ENCODE measurements around the gene BOD1. TPM values are rescaled to one million over a fixed set of nuclear protein-coding genes. Genes with fewer than 3 reads are reported as not detected.

BOD1 gene
- polyA plus RNA-seq (2013, experiment 1 of 2; ENCODE audit: insufficient read length), result 85.2 TPM
- 82.5 TPM for polyA plus RNA-seq (2013, experiment 2 of 2; ENCODE audit: insufficient read length)

- DNase-seq, result peak; percentile 98
Observed at GRCh38 chr5:173616577-173617118, at the start of gene BOD1. Gene BOD1 (minus strand): TSS chr5:173616650. CDS start chr5:173616436, 214 bp downstream.

DNA sequence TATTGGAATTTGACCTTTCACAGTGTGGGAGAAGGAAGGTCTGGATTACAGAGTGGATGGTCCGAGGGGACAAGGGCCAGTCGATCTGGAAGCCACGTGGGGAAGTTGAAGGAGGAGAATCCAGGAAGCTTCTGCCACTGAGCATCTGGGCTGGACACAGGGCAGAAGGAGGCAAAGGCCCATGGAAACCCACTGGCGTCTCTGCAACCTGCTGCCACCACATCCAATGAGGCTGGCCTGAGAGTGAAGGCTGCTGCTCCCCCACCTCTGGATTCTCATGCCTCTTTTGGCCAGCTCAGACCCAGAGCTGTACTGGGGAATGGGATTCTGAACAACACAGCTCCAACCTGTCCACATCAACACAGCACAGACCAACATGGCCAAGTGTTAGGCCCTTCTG is 48.9 kb upstream of the BOD1 start:
- no peak for DNase-seq

DNA sequence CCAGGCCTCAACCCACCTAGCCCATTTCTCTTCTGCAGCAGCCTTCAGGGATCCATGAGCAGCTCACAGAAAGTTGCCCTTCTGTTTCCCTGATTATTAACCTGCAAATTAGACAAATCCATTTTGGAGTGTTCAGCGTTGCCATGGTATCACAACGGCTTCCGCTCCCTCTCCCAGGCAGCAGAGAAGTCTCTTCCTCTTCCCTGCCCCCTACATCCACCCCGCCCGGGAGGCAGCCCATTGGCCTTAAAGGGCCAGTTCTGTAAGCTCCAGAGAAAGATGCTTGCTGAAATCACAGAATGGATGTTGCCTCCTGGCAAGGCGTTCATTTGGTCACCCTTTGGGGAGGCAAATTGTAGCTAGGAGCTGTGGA is 47.7 kb upstream of the BOD1 start:
- no peak for DNase-seq

DNA sequence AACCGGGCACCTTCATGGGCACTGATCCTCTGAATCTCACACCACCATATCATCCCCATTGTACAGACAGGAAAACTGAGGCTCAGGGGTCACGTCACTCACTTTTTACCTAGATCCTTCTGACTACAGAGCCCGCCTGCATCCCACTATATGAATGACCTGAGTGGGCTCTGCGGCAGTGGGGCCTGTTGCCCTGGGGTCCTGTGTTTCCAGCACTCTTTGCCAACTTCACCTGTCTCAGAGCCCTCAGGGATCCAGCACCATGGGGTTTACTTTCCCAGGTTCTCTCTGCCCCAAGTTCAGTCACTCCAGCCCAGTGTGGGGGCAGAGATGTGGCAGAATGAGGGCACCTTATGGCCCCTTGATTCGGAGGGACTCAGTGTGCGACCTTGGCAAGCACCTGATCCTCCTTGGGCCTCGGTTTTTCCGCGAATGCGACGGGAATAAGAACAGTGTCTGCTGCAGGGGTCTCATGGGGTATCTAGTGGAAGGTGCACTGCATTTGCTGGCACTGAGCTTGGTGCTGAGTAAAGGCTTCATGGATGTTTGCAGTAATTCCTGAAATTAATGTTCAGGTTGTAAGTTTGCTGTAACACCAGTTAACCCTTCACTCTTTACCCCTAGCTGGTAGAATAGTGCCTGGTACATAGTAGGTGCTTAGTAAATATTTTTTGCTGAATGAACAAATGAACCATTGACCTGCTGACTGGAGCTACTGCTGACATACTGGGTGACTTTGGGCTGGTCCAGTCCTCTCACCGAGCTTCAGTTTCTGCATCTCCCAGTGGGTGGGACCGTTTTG is 47.1 kb upstream of the BOD1 start:
- DNase-seq, result no peak

GRCh38 chr5:173662581-173663351 is 46.3 kb upstream of the BOD1 start:
- no peak for DNase-seq

- DNase-seq, result no peak
Observed at GRCh38 chr5:173660481-173661280, 44.2 kb upstream of the BOD1 start.

GRCh38 chr5:173659423-173659822 is 43.0 kb upstream of the BOD1 start:
- DNase-seq, result no peak

GRCh38 chr5:173657741-173658356 is 41.4 kb upstream of the BOD1 start:
- no peak for DNase-seq

GRCh38 chr5:173655196-173655797 is 38.8 kb upstream of the BOD1 start:
- DNase-seq, result no peak

DNA sequence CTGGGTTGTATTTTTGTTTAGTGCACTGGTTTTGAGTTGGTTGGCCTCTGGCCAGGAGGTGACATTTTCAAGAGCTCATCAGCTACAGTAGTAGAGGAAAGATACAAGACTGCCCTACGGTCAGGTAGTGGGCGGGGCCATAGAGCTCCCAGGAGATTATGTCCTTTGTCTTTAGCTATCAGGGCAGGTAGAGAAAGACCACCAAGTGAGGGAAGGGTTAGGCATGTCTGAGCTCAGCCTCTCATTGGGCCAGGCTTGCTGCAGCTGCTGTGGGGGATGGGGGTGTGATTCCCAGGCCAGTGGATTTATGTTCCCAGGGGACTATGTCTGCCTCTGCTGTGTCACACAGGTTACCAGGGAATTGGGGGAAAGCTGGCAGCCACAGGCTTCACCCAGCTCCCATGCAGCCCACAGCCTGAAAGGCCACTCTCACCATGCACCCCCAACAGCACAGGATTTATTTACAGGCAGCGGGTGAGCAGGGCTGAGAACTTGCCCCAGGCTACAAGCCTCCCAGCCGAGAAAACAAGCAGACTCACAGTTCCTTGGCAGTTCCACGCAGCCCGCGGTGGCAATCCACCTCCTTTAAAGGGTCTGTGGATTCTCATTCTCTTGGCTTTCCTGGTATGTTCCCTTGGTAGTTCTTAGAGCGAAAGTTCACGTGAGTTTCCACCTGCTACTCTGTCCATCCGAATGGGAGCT is 37.5 kb upstream of the BOD1 start:
- DNase-seq, result no peak

DNA sequence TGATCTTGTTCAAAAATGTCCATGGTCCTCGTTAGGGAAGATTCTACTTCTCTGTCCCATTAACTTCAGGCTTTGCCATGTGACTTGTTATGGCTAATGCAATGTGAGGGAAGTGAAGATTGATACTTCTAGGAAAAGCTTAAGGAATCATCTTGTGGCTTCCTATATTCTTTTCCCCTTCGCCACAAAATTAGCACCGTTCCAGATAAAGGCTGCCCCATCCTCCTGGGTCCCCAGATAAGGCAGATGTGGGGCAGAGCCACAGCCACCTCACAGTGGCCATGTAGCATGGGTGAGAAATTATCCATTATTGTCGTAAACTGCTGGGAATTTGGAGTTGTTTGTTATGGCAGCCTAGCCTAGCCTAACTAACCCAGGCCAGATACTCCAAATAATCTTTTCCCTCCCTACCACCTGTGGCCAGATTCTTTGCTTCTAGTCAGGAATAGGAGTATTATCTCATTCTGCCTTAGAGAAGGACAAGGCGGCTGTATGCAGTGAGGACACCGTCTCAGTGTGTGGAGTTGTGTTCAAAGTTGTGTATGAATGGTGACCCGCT is 31.9 kb upstream of the BOD1 start:
- DNase-seq, result no peak

DNA sequence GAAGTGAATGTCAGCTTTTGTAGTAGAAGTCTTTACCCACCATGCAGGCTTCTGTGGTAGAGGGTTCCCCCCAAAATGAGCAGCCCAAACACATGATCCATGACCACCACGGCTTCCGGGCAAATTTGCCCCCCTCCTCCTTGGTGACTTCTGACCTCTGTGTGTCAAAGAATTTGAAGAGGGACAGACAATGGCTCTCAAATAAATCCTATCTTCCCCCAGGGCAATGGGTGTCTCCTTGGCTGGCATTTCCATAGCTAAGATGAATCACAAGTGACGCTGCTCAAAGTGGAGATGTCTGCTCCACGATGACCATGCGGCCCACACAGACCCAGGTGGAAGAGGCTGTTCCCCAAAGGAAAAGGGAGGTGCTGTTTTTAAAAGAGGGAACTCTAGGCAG is 30.2 kb upstream of the BOD1 start:
- DNase-seq, result no peak

DNA sequence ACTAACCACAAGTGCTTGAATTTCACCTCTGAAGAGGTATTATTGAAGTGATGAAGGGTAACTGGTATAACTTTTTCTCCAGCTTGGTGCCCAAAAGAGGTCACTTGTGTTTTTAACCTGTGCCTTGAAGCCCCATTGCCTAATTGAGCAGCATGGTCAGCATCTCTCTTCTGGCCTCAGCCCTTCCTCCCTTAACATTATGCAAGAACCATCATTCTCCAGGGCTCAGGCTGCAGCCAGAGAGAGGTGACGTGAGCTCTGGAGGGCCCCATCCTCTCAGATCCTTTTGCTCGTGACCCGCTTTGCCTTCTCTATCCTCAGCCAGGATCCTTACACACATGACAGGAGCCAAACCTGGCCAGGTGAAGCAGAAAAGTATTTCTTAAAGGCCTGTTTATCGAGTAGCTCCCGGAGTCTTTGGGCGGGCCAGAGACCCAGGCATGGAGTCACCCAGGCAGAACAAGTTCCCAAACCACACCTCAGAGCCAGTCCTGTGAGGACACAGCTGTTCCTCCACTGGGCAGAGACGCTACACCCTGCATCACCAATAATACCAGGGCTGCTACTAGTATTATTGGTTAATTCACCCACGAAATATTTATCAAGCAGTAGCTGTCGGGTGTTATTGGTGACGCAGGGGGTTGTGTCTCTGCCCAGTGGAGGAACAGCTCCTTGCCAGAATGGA is 29.6 kb upstream of the BOD1 start:
- DNase-seq, result no peak

DNA sequence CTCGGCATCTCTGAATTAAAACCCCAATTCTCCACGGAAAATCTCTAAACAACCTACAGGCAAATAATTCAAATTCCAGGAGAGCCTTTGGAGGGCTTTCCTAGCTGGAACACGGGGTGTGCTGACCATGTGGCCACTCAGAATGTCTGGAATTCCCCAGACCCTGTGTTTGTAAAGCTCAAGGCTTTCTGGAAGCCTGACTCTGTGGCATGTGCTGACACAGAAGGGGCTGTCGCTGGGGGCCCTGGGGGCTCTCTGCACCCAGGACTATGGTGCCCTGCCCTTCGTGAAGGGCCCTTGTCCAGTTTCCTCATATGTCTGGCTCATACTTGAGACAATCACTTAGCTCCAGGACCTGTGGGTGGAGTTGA is 29.0 kb upstream of the BOD1 start:
- peak; percentile 61 for DNase-seq

- no peak for DNase-seq
Observed at GRCh38 chr5:173644673-173645436, 28.4 kb upstream of the BOD1 start.

- DNase-seq, result no peak
Observed at GRCh38 chr5:173643964-173644363, 27.5 kb upstream of the BOD1 start.

- DNase-seq, result no peak
Observed at GRCh38 chr5:173642895-173643481, 26.5 kb upstream of the BOD1 start.

DNA sequence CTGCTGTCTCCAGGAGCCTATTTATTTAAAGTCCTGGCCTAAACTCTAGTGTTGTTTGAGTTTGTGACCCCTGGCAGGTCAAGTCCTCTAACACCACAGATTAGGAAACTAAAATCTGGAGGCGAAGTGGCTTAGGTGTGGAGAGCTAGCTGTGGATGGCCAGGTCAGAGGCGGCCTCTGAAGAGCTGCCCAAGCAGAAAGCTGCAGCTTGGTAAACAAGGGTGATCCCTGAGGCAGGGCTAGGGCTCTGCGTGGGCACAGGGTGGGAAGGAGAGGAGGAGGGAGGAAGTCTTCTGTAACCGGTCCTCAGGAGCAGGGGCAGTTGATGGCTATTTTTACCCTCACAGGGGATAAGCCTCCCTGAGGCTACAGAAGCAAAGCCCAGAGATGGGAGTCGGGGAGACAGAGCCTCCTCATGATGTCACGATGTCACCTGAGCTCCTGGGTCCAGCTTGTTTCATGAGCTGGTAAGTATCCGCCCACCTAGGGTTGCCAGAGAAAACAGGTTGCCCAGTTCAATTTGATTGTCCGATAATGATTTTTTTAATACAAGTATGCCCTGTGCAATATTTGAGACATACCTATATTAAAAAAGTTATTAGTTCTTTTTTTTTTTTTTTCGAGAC is 25.9 kb upstream of the BOD1 start:
- no peak for DNase-seq
